NCI-H1092 treated with DMSO at 0.1 percent for 48 hours (cell line): ENCODE results near the gene CELF2.

Experiments
- DNase-seq: peaks from one replicate; lab custom pipeline; 2025; lab: John Stamatoyannopoulos, UW

CELF2 gene

DNA sequence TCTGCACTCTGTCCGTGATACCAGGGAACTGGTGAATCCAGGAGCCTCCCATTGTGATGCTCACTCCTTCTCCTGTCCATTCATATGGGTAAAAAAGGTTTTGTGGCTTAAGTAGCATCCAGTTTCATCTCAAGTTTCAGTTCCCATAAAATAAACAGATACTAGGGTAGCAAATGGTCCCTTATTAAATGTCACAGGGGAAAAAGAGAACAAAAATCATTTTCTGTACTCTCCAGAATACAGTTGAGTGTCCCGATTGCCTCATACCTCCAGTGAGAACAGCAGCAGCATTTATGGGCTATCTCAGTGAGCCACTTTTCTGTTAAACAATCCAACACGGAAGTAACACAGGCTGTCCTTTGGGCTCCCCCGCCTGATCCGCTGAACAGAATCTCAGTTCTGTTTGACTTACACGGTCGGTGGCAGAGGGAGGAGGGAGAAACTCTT lies 179.6 kb downstream of the CELF2 start:
- no peak for DNase-seq

DNA sequence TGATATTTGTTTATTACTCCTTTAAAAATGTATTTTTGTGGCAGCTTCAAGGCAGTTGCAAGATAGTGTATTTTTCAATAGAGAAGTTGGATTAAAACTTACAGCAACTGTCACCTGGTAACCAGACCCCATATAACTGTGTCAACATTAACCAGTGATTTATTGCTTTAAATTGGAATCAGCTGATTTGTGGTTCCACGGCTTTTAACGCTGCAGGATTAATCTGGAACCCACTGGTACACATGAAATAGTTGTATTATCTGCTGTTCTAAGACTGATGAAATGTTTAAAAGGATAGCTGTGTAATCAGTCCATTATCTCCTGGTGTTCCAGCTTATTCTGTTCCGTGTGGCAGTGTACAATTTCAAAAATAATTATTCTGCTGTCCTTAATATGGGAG lies 180.2 kb downstream of the CELF2 start:
- no peak for DNase-seq

DNA sequence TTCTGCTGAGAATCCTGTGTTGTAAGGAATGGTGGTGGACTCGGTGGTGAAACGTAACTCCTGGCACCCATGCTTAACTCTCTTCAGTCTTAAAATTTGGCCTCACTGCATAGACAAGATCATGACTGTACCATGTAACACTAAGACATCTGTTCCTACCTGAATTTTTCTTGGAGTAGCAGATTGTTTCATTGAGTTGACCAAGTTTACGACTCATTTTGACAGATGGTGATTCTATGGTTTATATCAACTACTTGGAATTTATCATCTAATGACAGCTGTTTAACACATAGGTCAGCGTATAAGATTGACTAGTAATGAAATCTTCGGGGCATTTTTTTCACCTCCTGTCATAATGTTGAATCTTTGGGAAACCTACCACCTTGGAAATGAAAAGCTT lies 184.2 kb downstream of the CELF2 start:
- no peak for DNase-seq

DNA sequence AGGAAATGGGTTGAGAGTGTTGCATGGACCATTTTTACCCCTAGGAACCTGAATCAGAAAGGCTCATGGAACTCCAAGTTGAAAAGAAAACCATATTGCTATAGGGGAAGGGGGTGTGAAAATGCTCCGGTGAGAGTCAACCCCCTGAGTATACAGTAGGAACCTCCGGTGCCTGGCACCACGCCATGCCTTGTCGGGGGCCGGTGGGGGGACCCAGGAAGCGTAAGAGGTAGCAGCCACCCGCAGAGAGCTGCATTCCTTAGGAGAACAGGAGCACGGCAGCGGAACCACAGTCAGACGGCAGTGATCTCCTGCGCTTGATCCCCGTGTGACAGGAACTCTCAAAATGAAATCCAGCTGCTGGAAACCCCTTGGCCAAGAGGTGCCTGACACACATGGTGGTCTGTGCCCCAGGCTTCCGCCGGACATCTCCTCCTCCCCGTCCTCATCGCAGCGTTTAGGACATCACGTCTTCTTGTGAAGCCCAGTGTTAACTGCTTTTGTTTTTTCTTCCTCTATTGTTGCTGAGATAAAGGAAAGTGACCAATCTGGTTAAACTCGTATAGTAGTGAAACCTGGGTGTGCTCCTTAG lies 186.8 kb downstream of the CELF2 start:
- no peak for DNase-seq

DNA sequence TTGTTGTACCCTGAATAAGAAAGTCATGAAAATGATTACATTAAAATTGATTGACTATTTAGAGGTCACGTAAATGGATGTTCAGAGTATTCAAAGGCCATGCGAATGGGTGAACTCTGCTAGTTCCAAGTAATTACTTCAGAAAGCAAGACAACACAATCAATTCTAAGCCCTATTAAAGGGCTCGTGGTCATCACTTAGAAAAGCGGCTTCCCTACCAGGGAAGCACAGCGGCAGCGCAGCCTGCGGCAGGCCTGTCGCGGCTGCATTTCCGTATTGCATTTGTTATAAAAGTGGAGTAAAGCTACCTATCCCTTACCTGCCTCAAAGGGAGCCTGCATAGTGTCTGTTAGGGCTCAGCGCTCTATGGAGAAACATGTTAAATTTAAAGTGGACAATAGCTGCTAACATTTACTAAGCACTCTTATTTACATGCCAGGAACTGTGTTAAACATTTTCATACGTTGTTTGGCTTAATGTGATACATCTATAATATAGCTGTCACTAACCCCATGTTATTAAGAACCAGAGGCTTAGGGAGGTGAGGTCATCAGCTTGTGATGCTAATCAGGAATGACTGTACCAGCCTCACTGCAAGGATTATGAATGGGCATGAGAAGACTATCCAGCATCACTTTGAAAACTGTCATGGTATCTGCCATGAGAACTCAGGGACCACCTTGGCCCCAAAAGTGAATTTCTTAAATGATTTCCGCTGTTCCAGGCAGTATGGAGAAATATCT lies 187.5 kb downstream of the CELF2 start:
- DNase-seq, result no peak

DNA sequence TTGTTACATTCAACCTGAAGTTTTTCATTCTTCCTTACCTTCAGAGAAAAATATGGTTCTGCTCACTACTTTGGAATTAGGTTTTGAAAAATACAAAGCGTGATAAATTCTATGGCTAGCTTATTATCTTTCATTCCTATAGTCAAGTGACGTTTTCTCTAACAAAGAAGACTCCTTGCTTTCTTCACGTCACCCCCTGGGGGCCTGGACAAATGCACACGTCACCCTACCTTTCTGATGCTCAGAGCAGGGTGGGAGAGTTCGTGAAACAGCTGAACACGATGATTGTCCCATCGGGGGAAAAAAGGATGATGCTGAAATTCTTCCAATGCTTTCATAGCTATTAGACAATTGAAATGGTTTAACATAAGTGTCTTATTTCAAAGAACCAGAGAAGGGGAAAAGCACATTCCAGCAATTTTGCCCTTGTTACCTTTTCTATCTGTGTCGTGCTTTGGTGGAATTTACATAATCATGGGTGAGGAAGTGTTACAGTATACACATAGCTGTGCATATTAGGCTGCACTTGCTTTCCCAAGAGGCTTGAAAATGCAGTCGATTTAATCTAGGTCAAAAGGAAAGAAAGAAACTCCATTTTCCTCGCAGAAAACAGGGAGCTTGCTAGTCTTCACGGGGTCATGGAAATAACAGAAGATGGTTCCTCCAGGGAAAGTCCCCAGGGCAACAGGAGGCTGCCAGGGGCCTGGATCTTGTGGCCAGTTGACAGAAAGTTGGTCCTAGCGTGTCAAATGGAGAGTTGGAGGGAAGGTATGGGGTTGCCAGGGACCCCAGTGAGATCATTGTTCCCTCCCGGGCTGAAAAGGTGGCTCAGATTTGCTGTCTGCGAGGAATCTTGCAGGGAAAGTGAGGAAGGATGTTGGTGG lies 189.2 kb downstream of the CELF2 start:
- DNase-seq, result no peak

DNA sequence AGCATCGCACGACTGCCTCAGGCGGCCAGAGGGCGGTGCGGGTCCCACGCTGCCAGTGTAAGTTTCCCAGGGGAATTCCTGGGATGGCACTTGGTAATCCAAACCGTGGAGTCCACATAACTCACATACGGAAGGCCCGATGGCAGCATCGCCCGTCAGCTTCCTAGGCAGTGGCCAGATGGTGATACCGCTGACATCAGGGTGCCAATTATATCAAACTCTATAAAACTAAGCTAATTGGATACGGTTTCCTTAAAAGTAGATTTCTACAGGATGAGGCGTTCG lies 189.8 kb downstream of the CELF2 start:
- no peak for DNase-seq

DNA sequence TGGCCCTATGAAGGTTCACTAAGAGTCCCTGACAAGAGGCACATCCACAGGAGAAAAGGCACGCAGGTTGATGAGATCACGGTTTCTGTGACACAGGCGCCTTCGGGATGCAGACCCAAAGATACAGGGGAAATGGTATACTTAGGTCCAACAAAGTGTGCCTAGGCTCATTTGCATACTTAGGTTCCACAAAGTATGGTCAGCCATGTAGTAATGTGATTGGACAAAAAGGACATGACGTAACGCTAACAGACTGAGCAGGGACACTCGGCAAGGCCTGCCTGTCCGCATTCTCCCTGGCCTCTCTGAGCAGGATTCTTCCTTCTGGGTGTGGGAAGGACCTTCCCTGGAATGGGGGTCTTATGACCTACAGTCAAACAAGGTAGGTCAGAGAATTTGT lies 190.6 kb downstream of the CELF2 start:
- no peak for DNase-seq

DNA sequence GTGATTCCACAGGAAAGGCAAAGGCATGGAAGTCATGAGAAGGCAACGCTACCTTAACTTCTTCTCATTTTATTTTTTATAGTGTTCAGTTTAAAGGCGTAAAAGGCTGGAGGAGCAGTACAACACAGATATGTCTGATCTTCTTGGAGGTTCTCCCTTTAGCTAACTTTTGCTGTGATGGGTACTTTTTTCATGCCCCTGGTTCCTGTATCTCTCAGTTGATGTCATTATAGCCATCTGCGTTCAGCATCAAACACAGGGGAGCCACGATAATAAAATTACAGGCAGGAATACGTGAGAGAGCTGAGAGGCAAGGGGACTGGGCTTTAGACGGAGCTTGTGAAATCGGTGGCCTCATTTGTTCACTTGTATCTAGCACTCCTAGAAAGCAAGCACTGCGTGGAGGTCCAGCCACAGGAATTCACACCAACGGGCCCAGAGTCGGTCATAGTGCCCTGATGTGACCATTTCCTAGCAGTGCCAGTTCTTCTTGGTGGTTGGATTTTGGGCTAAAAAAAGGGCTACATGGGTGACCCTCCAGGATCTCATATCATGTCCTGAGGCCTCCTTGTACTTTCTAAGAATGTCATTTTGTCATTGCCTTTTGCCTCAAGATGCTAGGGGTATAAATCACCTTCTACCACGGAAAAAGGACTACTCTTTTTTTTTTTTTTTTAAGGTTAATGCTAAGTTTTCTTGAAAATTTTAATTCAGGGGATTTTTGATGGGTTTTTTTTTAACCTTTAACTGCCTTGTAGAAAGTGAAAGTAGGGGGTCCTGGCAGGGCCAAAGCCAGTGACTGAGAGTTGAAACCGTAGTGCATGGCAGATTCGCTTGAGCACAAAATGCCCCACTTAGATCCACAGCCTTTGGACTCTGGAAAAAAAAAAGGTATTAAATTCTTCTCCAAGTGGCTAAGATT lies 191.5 kb downstream of the CELF2 start:
- no peak for DNase-seq

DNA sequence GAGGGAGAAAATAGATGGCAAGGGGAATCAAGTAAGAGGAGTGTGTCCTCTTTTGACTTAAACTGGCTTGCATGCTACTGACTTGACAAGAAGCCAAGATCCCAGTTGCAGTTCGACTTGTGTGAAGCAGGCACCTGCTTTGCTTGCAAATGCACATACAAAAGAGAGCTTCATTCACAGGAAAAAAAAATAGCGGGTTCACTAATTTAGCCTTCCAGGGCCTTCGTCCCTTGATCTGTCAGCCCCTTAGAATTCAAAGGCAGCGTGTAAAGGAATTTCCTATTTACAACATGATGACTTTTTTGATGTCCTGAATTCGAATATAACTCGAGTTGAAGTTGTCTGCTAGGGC lies 192.1 kb downstream of the CELF2 start:
- no peak for DNase-seq

DNA sequence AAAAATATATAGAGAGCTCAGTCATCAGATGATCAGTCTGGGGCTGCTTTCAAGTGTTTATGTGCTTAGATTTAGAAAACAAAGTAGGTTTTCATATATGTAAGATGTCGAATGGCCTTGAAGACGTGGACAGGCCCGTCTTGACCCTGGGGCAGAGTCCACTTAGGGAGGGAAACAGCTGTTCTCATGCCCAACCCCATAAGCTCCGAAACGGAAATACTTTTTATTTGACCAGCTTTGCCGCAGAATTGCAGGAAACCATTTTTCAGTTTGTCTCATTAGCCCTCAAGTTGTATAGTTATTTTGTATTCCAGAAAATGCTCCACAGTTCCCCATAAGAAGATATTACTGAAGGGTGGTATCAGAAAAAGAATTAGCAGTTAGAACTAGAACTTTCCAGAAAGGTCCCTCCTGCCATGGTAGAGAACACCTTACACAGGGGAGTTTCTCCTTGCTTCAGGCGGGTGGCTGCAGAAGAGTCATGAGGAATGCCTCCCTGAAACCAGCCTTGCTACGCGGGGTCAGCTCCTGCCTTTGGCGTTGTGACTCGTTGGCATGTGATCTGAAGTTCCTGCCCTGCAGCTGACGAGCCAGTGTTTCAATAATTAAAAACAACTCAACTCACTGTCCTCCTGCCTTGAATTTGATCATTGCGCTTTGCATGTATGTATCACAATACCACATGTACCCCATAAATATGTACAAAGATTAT lies 192.7 kb downstream of the CELF2 start:
- no peak for DNase-seq

DNA sequence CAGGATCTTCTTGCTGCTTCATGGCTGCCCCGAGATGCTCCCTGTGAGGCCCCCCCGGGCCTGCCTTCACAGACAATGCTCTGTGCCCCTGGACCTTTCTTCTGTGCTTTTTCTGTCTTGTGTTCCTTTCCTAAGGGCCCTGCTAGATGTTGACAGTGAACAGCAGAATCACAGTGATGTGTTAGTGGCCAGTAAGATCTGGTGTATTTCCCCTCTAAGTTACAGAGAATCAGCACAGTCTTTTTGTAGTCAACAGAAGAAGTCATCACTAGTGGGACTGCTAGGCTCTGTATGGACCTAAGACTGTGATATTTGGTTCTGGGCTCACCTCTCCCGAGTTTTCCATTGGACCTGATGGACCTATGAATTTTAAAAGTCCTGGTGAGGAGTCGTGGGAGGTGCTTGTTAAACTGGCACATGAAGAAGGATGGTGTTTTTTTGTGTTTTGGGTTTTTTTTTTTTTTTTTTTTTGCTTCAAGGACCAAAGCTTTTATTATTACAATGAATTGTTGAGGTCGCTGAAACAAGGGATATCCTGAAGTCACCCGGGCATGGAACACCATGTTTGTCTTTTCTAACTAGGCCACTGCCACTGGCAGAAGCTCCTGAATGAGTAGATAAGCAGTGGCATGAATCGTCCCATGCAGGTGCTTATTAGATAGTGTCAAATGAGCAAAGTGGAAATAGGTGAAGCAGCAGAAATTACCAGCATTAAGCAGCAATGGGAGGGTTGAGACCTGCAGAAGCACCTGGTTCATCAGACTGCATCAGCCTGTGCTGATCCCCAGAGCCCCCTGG lies 194.8 kb downstream of the CELF2 start:
- no peak for DNase-seq

DNA sequence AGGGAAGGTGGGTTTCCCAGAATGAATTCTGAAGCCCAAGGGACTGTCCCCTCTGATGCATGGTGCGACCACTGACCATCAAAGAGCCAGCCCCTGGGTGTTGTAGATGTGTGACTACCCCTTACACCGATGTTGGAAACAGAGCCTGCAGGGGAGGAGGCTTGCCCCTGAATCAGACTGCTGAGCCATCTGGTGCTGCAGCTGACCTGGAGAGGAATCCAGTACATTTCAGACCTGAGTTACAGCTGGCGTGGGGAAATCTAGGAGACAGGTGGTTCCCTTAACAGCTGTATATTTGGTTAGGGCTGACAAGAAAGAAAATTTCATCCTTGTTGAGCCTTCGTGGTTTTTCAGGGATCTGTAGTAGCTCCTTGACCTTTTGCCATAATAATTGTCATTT lies 195.5 kb downstream of the CELF2 start:
- no peak for DNase-seq

DNA sequence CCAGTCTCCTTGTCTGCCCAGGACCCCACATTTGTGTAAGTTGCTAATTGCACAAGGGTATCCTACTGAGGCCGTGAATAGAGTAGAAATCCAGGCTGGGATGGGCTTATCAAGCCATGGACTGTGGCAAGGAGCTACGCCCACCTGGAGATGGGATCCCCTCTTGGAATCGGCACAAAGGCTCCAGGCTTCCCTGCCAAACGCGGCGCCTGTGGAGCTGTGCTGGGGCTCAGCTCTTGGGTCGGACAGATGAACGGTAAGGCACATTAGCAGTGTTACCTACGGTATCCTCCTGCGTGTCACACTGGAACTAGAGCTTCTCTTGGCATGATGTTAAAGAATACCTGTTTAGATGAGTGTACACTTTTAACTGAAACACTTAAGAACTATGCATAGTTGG lies 196.7 kb downstream of the CELF2 start:
- no peak for DNase-seq

DNA sequence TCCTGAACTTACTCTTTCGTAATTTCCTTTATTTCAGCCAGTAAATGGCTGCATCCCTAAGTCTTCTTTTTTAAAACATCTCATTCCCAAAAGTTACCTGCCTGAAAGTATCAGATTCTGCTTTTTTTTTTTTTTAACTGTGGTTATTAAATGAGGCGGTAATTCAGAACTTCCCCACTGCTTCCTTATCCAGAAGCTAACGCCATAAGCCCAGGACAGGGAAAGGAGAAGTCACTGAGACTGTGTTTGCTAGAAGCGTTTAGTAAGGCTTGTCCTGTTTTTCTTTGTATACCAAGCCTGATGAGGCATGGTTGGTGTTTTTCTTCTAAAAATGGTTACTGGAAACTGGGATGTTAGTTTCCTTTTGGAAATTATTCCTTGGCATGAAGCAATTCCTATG lies 197.8 kb downstream of the CELF2 start:
- no peak for DNase-seq

DNA sequence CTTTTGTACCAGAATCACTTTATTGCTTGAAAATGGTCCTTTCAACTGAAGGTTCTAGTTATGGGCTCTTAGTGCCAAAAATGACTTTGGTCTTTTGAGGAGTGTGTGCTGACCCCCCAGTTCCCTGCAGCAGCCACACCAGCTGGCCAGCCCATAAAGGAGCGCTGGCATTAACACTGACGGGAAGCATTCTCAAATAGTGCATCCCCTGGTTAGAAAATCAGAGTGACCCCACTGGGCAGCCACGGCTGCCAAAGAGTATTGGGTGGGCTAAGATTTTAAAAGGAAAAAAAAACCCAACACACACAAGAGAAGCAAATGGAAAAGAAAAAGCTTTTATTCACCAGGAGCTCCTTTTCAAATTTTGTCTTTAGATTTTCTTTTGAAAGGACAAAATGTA lies 199.8 kb downstream of the CELF2 start:
- no peak for DNase-seq

DNA sequence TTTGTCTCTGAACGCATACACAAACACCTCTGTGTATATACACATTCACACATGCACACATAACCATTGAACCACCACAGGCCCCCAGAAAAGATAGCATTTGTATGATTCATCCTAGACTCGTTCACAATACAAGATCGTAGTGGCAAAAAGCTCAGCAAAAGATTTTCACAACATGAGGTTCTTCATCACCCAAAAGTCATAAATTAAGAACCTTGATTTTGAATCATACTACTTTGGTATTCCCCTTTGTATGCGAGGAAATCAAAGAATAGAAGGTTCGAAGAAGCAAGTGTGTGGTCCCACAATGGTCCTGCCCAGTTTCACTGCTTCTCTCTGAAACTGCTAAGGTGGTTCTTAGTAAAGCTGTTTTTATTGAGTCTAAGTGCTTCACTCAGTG lies 200.7 kb downstream of the CELF2 start:
- no peak for DNase-seq

DNA sequence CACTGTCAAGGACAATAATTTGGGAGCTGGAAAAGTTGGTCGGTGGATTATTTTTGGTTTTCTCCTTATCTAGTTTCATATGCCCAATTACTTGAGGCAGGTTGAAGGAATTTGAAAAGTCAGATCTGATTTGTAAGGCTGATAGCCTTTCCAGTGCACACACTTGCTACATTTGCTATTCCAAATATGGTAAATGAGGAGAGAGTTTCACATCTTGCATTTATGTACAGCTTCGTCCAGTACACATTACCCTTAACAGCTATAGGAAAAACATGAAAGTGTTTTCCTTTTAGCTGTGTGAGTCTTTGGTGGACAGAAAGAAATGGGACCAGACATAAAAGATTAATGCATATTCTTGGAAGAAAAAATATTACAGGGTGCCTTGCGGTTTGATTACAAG lies 201.8 kb downstream of the CELF2 start:
- DNase-seq, result no peak

DNA sequence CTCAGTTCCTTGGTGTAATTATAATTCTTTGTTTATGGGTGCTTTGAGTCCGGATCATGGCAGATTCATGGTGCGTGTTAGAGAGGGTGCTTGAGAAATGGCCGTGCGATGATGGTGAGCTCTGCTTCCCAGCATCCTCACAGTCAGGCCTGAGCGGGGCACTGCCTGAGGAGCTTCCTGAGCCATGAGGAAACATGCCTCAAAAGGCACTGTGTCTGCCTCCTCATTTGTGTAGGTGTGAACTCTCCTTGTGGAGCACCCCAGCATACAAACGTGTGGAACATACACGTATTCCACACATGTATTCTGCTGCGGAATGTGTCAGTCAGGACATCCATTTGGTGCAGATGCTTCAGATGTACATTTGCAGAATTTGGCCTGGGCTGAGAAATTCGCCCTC lies 205.4 kb downstream of the CELF2 start:
- no peak for DNase-seq

DNA sequence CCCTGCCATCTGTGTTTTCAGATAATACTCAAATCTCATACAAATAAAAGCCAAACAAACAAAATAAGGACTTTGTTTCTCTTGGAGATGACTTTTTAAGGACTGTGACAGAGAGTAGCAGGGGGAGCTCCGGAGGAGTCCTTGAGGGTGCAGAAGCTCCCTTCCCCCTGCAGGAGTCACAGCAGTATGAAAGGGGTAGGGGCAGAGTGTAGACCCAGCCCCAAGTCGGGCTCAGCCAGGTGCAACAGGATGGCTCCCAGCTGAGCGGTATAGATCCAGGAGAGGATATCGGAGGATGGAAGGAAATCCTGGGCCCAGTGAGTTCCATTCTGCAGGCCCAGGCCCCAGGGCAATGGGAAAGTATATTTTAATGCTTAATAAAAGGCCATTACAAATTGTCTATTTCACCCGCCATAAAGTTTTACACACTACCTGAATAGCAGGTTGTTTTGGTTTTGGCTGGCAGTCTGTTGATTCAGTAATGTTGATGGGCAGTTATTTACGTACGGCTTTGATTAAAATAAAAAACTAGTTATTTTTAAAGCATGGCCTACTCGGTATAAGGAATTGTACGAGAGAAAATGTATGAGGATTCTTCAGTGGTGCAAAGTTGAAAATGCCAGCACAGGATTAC lies 206.0 kb downstream of the CELF2 start:
- DNase-seq, result no peak
